Fibroblast of lung (primary cell): ENCODE data around the gene DCN. TPM values are rescaled to one million over a fixed set of nuclear protein-coding genes. Genes with fewer than 3 reads are reported as not detected.

ENCODE experiments used
- polyA plus RNA-seq, 2 donors: library from polyadenylated mRNA; depleted of rRNA in 1 of 2; stranded (reverse) in 1 of 2; unstranded in 1 of 2; fragments of >200 nt; gene quantifications; 2 replicates each; pipeline ENCODE4 v1.2.1, GENCODE V29; 2011 to 2012; ENCODE audit warnings: missing spikeins in 1 of 2
- total RNA-seq: library from RNA; depleted of rRNA; stranded (reverse); fragments of >200 nt; gene quantifications from 2 replicates; pipeline ENCODE4 v1.2.1, GENCODE V29; 2014

The DCN gene
- total and polyA plus RNA-seq, 2 donors (not counting 1 experiment from before 2014, with no cell fraction given), result 902 to 4,941 TPM

Other genes starting within 250 kb of the DCN start
- gene CCER1, start 227.6 kb downstream of the DCN start, total RNA-seq, result not detected in 2 replicates
- gene CCER1, start 227.6 kb downstream of the DCN start, polyA plus RNA-seq, result not detected in 2 replicates
- gene EPYC, start 177.8 kb downstream of the DCN start, total RNA-seq, result not detected in 2 replicates
- gene EPYC, start 177.8 kb downstream of the DCN start, polyA plus RNA-seq, result 0.05 and 0.07 TPM in 2 replicates
- not detected in 2 replicates for gene KERA, start 124.8 kb downstream of the DCN start, total RNA-seq
- not detected in 2 replicates for gene KERA, start 124.8 kb downstream of the DCN start, polyA plus RNA-seq
- 217 and 240 TPM in 2 replicates for gene LUM, start 71.3 kb downstream of the DCN start, total RNA-seq
- 146 and 577 TPM in 2 replicates for gene LUM, start 71.3 kb downstream of the DCN start, polyA plus RNA-seq